ENCODE data around the gene CTBP2. TPM values are rescaled to one million over a fixed set of nuclear protein-coding genes. Genes with fewer than 3 reads are reported as not detected.

Gene CTBP2
- total and polyA plus RNA-seq, 10 donors: 6.7 to 74.4 (median 40.1) TPM

- intact Hi-C loops (cut with DNase I; ENCODE audit: low total_unique reads): no loop called here
- TF ChIP-seq POLR2A (IDR thresholded peaks at IDR 0.05) (no peak), CTCF (IDR thresholded peaks at IDR 0.05 in 8 of 11, conservative IDR thresholded peaks at IDR 0.05 in 3 of 11) (no peak), POLR2AphosphoS5 (IDR thresholded peaks at IDR 0.05) (no peak)
- Histone ChIP-seq H3K9me3 (no peaks in the 10 kb centered on the region), H3K4me1 (peaks cover 0 to 73% (median 38%) of the 10 kb centered on the region in 6 donors), H3K27ac (peak overlapping the region in 1 of 8 donors; percentile 50), H3K36me3 (peaks cover 0 to 24% (median 0%) of the 10 kb centered on the region in 6 donors), H3K4me3 (no peak overlapping the region), H3K27me3 (replicated peaks in 1 of 7) (no peaks in the 10 kb centered on the region)
- WGBS, 5 donors: 65 to 91% (median 82%) methylated on average over 9 of the region's 9 CpGs
- DNase-seq: no peak
These were observed 58.8 kb downstream of the CTBP2 start for GRCh38 chr10:125101581-125101980.

GRCh38 chr10:125101049-125101448 is 59.3 kb downstream of the CTBP2 start:
- intact Hi-C loops (cut with DNase I; ENCODE audit: low total_unique reads): no loop called here
- no peak for DNase-seq
- Histone ChIP-seq H3K27me3 (replicated peaks in 1 of 7) (no peaks in the 10 kb centered on the region), H3K4me1 (peaks cover 0 to 72% (median 40%) of the 10 kb centered on the region in 6 donors), H3K4me3 (no peak overlapping the region), H3K9me3 (no peaks in the 10 kb centered on the region), H3K27ac (no peak overlapping the region), H3K36me3 (peaks cover 0 to 19% (median 0%) of the 10 kb centered on the region in 6 donors)
- TF ChIP-seq POLR2AphosphoS5 (IDR thresholded peaks at IDR 0.05): no peak
- TF ChIP-seq POLR2A (IDR thresholded peaks at IDR 0.05): no peak
- no peak for TF ChIP-seq CTCF (IDR thresholded peaks at IDR 0.05 in 8 of 11, conservative IDR thresholded peaks at IDR 0.05 in 3 of 11)
- 87 to 96% (median 90%) methylated on average over 8 to 9 of the region's 9 CpGs for WGBS, 5 donors

GRCh38 chr10:125097409-125098070 is 62.8 kb downstream of the CTBP2 start:
- H3K9me3 ChIP-seq: no peaks in the 10 kb centered on the region
- peaks cover 0 to 66% (median 29%) of the 10 kb centered on the region in 6 donors for H3K4me1 ChIP-seq
- no peak overlapping the region for H3K4me3 ChIP-seq
- no peak overlapping the region for H3K27ac ChIP-seq
- peaks cover 0 to 19% (median 0%) of the 10 kb centered on the region in 6 donors for H3K36me3 ChIP-seq
- H3K27me3 ChIP-seq (replicated peaks in 1 of 7): no peaks in the 10 kb centered on the region
- 93 to 96% (median 94%) methylated on average over 20 of the region's 20 CpGs for WGBS, 5 donors
- intact Hi-C loops (cut with DNase I; ENCODE audit: low total_unique reads): no loop called here
- TF ChIP-seq POLR2AphosphoS5 (IDR thresholded peaks at IDR 0.05) (no peak), CTCF (IDR thresholded peaks at IDR 0.05 in 8 of 11, conservative IDR thresholded peaks at IDR 0.05 in 3 of 11) (no peak)
- peak; percentile 57 for DNase-seq

GRCh38 chr10:125096975-125097374 is 63.4 kb downstream of the CTBP2 start:
- 85 to 96% (median 91%) methylated on average over 2 of the region's 2 CpGs for WGBS, 5 donors
- H3K9me3 ChIP-seq: no peaks in the 10 kb centered on the region
- H3K4me1 ChIP-seq: peaks cover 0 to 60% (median 24%) of the 10 kb centered on the region in 6 donors

More at GRCh38 chr10:125096975-125097374, 63.4 kb downstream of the CTBP2 start:
- intact Hi-C loops (cut with DNase I; ENCODE audit: low total_unique reads): no loop called here
- DNase-seq: no peak
- no peak for TF ChIP-seq POLR2AphosphoS5 (IDR thresholded peaks at IDR 0.05)
- no peak for TF ChIP-seq POLR2A (IDR thresholded peaks at IDR 0.05)
- TF ChIP-seq CTCF (IDR thresholded peaks at IDR 0.05 in 8 of 11, conservative IDR thresholded peaks at IDR 0.05 in 3 of 11): no peak
- peaks cover 0 to 19% (median 0%) of the 10 kb centered on the region in 6 donors for H3K36me3 ChIP-seq
- no peak overlapping the region for H3K4me3 ChIP-seq
- H3K27me3 ChIP-seq (replicated peaks in 1 of 7): no peaks in the 10 kb centered on the region
- no peak overlapping the region for H3K27ac ChIP-seq

All from spleen (tissue), 11 donors.